COLO668 (cell line): ENCODE measurements around the gene CYP4A22.
"Not testable (repeated sequence)": the region's sequence is repeated elsewhere in the genome, so short reads cannot be mapped to it uniquely, and the experiment has no call there.

Source experiments
- DNase-seq: peaks from one replicate; lab custom pipeline; 2025; ENCODE audit not compliant: unreplicated experiment; lab: John Stamatoyannopoulos, UW

The CYP4A22 gene, protein sequence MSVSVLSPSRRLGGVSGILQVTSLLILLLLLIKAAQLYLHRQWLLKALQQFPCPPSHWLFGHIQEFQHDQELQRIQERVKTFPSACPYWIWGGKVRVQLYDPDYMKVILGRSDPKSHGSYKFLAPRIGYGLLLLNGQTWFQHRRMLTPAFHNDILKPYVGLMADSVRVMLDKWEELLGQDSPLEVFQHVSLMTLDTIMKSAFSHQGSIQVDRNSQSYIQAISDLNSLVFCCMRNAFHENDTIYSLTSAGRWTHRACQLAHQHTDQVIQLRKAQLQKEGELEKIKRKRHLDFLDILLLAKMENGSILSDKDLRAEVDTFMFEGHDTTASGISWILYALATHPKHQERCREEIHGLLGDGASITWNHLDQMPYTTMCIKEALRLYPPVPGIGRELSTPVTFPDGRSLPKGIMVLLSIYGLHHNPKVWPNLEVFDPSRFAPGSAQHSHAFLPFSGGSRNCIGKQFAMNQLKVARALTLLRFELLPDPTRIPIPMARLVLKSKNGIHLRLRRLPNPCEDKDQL

DNA sequence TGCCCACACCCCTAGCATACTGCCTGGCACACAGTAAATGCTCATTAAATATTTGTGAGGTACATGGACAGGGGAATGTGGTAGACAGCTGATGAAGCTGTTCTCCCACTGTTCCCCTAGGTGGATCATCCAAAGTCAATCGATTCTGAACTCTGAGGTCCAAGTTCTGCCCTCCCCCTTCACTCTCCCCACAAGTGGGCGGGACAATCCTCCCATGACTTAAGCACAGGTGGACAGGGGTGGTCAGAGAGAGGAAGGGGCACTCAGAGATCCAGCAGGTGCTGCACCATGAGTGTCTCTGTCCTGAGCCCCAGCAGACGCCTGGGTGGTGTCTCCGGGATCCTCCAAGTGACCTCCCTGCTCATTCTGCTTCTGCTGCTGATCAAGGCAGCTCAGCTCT is at the start of gene CYP4A22:
TSS of gene CYP4A22 (plus strand) at position 244 of the 400 bp plus-strand sequence. CDS start at position 289, 45 bp downstream.
- DNase-seq, result no peak

DNA sequence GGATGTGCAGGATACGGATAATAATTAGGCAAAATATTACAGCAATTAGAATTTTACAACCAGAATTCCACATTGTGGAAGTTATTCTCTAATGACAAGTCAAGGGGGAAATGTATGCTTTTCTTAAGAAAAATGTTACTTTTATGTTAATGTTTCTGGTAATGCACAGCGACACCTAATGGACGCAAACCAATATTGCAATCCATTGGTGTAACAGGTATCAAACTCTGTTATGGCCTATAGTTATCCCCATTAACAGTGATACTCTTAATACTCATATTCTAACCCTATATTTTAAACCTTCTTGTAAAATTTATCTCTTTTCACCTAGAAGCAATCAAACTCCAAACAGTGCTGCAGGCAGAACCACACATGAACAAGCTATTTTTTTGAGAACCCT is 47.9 kb upstream of the CYP4A22 start:
- DNase-seq, result peak; percentile 57

DNA sequence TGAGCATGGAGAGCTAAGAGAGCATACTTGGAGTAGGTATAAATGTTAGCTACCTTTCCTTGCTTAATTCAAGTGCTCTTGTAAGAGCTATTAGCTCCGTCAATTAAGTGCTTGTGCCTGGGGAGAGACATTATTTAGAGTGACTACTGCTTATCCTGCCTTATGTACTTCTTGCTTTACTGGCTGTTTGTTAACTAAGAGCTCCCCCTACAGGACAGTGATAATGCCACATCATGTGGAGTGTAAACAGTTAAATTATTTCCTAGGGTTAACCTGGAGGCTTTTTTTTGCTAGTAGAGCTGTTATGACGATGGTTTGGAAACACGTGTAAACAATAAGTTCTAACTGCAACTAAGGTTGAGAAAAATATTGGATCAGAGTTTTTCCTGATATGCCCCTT is 45.8 kb upstream of the CYP4A22 start:
- not testable (repeated sequence) for DNase-seq

DNA sequence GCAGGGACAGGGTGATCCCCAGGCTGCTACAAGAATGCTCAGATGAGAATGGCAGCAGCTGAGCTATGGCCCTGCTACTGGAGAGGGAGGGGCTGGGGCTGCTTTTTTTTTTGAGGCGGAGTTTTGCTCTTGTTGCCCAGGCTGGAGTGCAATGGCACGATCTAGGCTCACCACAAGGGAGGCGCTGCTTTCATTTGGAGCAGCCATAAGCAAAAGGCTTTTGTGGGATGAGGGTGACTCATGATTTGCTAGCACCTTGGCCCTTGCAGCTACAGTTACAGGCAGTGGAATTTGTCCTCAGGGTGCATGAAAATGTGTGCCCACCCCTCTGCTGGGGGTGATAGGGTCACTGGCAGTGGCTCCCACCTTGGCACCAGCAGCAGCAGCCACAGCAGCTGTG is 32.4 kb upstream of the CYP4A22 start:
- DNase-seq, result no peak

DNA sequence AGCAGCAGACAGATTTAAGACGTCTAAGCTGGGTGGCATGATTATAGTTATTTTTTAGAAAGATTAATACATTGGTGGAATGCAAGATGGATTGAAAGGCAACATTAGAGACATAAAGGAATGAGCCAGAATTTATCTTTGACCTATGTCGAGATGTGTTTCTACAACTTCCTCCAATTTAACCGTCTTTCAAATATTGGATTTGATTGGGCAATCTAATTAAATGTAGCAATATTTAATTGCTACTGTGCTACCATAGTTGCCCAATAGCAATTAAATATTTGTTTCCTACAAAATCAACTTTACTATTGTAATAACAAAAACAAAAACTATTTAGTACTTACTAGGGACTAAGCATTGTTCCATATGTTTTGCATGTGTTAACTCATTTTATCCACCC is 30.4 kb upstream of the CYP4A22 start:
- DNase-seq, result no peak

DNA sequence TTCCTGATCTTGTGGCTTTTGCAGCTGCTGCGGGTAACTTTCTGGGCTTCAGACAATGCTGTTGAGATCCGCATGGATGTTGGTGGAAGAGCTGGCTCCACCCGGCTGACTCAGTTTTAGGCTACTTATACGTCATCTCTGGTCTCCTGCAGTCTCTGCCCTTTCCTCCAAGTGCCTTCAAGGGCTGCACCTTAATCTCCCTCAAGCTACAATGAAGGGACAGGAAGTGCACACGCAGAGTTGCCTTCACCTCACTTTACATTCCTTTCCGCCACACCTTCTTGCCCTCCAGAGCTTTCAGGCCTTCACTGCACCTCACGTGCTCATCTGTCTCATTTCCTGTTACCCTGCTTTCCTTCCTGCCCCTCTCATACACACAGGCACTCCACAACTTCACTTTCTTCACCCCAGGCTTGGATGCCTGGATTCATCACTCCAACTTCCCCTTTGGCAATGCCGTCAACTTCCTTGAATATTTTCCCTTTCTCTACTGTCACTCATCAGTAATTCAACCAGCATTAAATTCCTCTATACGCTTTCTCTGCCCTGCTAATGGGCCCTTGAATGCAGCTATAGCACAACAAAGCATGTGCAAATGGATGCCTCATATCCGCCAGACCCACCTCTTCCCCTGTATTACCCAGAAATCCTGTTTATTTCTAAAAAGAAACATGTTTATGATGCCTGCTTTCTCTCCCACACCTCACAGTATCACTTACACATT is 29.2 kb upstream of the CYP4A22 start:
- DNase-seq, result not testable (repeated sequence)

DNA sequence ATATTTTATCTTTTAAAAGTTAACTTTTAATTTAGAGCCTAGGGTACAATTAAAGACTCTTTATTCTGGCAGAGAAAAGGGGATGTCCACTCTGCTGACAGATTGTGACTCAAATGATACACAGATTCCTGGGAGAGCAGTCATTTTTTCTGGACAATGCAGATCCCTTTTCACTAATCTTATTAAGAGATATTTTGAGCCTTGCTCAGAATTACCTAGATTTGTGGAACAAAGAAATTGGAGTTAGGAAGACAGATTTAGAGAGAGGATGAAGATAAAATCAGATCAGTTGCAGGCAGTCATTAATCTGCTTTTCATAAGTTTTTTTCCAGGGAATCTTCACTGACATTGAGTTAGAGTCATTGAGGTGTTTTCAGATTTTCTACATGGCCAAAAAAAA is 27.8 kb upstream of the CYP4A22 start:
- not testable (repeated sequence) for DNase-seq

DNA sequence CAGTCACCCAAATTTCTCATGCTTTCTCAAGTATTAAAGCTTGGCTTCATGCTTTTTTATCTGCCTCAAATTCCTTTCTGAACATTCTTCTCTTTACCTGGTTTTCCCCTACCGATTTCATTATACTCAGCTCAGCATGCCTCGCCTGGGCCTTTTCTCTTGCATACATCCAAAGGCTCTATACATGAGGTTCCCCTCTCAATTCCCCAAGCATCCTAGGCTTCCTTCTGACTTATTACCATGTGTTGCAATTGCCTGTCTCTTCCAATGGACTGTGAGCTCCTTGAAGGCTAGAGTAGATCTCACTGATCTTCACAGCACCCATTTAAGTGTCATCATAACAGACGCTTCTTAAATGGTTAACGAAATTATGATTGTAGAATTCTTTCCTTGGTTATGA is 24.1 kb upstream of the CYP4A22 start:
- no peak for DNase-seq

DNA sequence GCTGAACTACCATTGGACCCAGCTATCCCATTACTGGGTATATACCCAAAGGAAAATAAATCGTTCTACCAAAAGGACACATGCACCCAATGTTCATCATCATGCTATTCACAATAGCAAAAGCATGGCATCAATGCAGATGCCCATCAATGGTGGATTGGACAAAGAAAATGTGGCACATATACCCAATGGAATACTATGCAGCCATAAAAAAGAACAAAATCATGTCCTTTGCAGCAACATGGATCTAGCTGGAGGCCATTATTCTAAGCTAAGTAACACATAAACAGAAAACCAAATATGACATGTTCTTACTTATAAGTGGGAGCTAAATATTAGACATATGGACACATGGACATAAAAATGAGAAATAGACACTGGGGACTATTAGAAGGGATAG is 16.2 kb upstream of the CYP4A22 start:
- DNase-seq, result not testable (repeated sequence)

DNA sequence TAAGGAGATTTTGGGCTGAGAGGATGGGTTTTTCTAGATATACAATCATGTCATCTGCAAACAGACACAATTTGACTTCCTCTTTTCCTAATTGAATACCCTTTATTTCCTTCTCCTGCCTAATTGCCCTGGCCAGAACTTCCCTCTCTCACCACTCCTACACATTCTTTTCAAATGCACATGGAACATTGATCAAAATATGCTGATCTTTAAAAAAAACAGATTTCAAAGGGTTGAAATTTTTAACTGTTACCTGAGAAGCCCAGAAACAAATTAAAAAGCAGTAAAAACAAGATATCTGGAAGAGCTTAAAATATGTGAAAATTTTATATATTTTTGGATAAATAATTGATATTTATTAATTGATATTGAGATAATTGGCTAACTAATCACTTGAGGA is 12.4 kb upstream of the CYP4A22 start:
- not testable (repeated sequence) for DNase-seq

DNA sequence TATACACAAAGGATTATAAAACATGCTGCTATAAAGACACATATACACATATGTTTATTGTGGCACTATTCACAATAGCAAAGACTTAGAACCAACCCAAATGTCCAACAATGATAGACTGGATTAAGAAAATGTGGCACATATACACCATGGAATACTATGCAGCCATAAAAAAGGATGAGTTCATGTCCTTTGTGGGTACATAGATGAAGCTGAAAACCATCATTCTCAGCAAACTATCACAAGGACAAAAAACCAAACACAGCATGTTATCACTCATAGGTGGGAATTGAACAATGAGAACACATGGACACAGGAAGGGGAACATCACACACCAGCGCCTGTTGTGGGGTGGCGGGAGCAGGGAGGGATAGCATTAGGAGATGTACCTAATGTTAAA is 10.2 kb upstream of the CYP4A22 start:
- not testable (repeated sequence) for DNase-seq

DNA sequence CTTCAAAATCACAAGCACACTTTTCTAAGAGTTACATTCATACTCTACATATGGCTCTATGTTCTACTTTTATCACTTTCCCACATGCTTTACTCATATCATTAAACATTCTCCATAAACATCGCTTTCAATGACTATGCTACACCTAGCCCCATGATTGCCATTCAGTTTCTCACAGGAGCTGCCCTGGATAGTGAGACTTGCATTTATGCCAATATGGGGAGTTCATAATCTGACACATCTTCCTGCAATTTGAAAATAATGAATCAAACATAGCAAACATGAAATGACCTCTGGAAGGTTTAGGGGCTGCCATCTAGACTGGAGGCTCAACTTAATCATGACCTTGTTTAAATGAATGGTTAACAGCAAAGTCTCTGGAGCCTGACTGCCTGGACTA is 9.0 kb upstream of the CYP4A22 start:
- no peak for DNase-seq

DNA sequence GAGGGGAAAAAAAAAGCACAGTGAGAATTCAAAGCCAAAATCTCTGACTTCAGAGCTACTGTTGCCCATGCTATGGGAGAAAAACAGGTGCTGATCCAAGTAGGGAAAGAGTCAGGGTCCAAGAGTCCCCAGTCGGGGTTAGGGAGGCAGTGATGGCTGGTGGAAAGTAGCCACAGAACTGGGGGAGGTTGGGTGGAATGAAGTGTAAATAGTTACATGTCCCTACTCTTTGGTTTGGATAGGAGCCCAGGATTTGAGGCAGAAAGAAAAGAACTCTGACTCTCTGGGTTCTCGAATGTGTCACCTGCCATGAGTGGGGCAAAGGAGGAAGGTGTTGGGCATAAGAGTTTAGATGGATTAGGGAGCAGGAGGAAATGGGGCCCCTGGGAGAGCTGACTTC is 8.4 kb upstream of the CYP4A22 start:
- DNase-seq, result not testable (repeated sequence)

DNA sequence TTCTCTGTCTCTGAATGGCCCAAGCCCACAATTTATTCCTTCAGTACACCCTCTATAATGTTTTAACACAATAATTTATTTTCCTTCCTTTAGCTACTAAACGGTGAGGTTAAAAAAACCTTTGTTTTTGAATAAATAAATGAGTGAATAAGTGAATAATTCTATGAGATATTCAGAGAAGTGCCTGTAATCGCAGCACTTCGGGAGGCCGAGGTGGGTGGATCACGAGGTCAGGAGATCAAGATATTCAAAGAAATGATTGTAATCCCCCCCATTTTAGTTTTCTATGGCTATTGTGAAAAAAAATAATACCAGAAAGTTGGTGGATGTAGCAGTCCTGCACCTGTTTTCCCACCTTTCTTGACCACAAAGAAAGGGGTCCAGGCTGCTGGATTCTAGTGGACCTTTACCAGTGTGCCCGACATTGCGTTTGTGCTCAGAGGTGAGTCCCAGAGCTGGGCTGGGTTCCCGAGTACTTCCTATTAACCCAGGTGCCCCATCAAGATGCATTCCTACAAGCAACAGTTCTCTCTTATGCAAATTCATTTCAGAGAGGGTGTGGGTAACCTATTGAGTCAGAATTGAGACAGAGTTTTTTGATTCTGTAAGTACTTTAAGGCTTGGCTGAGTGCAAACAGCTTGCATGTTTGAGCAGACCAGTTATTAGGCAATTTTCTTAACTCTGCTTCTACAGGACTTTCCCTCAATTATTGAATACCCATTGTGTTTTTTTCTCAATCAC is 7.6 kb upstream of the CYP4A22 start:
- not testable (repeated sequence) for DNase-seq

DNA sequence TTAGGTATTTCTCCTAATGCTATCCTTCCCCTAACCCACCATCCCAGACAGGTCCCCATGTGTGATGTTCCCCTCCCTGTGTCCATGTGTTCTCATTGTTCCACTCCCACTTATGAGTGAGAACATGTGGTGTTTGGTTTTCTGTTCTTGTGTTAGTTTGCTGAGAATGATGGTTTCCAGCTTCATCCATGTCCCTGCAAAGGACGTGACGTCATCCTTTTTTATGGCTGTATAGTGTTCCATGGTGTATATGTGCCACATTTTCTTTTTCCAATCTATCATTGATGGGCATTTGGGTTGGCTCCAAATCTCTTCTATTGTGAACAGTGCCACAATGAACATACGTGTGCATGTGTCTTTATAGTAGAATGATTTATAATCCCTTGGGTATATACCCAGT is 4.6 kb upstream of the CYP4A22 start:
- not testable (repeated sequence) for DNase-seq

DNA sequence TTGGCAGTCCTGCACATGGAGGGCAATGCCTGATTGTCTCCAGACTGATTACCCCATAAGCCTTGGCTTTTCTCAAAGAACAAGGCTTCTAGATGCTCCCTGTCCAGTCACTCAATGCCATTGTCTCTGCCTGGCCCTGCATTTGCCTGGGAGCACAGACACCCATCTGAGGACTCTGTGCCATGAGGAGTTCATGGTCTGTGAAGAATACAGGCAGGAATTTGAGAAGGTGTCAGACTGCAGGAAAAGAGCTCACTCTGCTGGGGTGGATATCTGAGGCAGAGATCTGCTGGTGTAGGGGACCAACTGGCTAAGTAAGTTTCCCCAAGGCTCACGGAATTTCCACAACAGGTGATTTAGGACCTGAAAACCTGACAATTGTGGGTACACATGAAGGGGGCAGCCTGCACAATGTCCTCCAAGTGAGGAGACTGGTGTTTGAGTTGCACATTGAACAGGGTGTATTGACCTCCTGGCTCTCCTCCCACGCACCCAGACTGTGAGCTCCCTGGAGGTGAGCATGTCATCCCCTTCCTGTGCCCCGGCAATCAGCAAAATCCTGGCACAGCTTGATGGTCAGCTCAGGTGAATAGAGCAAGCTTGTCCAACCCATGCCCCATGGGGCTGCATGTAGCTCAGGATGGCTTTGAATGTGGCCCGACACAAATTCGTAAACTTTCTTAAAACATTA is 829 bp downstream of the CYP4A22 start:
- no peak for DNase-seq

DNA sequence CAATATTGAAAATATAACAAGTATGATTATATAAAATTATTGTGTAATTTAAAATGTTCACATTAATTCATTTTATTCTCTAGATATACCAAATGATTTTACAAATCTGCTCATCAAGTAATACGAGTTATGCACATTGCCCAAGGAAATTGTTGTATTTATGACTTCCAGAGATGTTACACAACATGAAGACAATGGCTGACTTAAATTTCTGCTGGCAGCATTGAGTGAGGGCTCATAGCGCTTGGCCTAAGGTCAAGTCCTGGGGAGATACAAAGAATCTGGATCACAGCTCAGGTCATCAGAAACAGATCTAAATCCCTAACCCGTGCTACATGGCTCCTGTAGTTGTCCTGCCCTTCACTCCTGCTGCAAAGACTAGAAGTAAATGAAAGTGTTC is 3.1 kb downstream of the CYP4A22 start:
- not testable (repeated sequence) for DNase-seq

DNA sequence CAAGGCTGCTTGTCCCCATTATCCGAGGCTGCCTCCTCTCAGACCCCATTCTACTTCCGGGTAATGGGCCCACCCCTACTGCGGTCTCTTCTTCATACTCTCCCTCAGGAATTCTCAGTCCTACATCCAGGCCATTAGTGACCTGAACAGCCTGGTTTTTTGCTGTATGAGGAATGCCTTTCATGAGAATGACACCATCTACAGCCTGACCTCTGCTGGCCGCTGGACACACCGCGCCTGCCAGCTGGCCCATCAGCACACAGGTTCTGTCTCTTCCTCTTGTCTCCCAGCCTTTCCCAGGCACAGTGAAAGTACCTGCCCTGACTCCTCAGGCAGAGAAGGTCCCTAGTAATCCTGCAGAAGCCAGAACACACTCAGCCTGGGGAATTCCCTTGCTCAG is 6.4 kb downstream of the CYP4A22 start:
- not testable (repeated sequence) for DNase-seq

DNA sequence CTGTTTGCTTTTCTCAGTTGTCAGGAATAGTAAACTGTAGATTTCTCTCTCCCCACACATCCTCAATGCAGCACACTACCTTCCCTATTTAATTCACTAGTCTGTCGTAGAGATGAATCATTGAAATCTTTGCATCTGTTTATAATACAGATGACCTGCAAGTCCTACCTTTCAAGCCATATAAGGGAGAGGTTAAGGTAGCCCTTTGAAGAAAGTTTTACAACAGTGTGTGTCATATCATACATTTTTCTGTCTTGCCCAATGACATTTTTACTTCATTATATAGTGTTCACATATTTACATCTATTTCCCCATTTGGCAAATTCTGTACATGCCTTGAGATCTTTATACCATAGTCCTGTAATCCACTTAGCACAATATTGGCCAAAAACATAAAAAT is 9.3 kb downstream of the CYP4A22 start:
- not testable (repeated sequence) for DNase-seq

DNA sequence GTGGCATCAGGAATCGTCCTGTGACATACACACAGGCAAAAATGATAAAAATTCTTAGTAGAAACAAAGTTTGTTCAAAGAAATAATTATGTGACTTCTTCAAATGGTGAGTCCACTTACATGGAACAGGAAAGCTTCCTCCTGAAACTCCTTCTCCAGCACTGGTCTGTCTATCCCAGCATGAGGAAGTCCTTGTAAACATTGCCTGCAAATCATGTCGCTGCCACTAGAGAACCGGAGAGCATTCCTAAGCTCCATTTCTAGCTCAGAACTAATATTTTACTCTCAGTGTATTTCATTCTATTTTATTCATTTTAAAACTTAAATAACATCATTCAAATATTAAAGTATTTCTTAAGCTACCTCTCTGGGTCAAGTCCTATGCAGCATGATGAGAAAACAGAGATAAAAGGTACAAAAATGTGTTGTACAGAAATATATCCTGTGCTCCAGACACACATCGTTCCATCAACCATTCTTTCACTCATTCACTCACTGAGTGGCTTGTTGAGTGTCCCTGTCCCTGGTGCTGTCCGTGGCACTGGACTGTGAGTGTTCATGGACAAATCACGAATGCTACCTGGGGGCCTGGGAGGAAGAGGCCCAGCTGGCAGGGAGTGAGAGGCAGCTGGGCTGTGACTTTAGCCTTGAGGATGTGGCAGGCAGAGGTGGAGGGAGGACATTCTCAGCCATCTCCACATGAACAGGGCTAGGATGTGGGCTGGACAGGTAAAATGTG is 10.0 kb downstream of the CYP4A22 start:
- DNase-seq, result no peak
